Measurements from ENCODE around the gene ADCY7. TPM values are rescaled to one million over a fixed set of nuclear protein-coding genes. Genes with fewer than 3 reads are reported as not detected.

Gene ADCY7
- total and polyA plus RNA-seq, 2 donors from 2014 or later: 0.86 to 40.5 TPM

GRCh38 chr16:50297301-50298074 lies 31.1 kb downstream of the ADCY7 start:
- no peaks in the 10 kb centered on the region for H3K27me3 ChIP-seq (ENCODE audit: control insufficient read depth, insufficient read depth, low read length)
- no peak for TF ChIP-seq CTCF (IDR thresholded peaks at IDR 0.05; ENCODE audit: borderline replicate concordance, extremely low read depth, insufficient read depth)
- intact Hi-C loops (cut with DNase I): no loop called here
- H3K9me3 ChIP-seq (ENCODE audit: control insufficient read depth in 2 of 3, insufficient read depth in 1 of 3, low read length in 3 of 3): no peaks in the 10 kb centered on the region
- H3K9ac ChIP-seq (ENCODE audit: low read length in 3 of 3): no peak overlapping the region
- FAIRE-seq (no peak), DNase-seq (peak in 2 of 5 donors; percentile 49 to 70)
- no peak overlapping the region for H3K4me3 ChIP-seq (ENCODE audit: low read length in 3 of 3)
- no peak overlapping the region for H3K27ac ChIP-seq (ENCODE audit: low read depth in 2 of 2, low read length in 2 of 2)
- no peaks in the 10 kb centered on the region for H3K36me3 ChIP-seq (ENCODE audit: control insufficient read depth in 2 of 3, insufficient read depth in 3 of 3, low read length in 3 of 3)
- H3K4me1 ChIP-seq (ENCODE audit: control insufficient read depth in 2 of 3, insufficient read depth in 2 of 3, low read depth in 1 of 3, low read length in 3 of 3): no peaks in the 10 kb centered on the region

- peak in 2 of 5 donors; percentile 24 to 31 for DNase-seq
- Histone ChIP-seq H3K27ac (ENCODE audit: low read depth in 2 of 2, low read length in 2 of 2) (no peak overlapping the region), H3K27me3 (ENCODE audit: control insufficient read depth, insufficient read depth, low read length) (no peaks in the 10 kb centered on the region), H3K36me3 (ENCODE audit: control insufficient read depth in 2 of 3, insufficient read depth in 3 of 3, low read length in 3 of 3) (no peaks in the 10 kb centered on the region), H3K4me1 (ENCODE audit: control insufficient read depth in 2 of 3, insufficient read depth in 2 of 3, low read depth in 1 of 3, low read length in 3 of 3) (no peaks in the 10 kb centered on the region), H3K9ac (ENCODE audit: low read length in 3 of 3) (no peak overlapping the region), H3K9me3 (ENCODE audit: control insufficient read depth in 2 of 3, insufficient read depth in 1 of 3, low read length in 3 of 3) (no peaks in the 10 kb centered on the region), H3K4me3 (ENCODE audit: low read length in 3 of 3) (no peak overlapping the region)
- intact Hi-C loops (cut with DNase I): no loop called here
- FAIRE-seq: no peak
- no peak for TF ChIP-seq CTCF (IDR thresholded peaks at IDR 0.05; ENCODE audit: borderline replicate concordance, extremely low read depth, insufficient read depth)
These were observed 31.7 kb downstream of the ADCY7 start for GRCh38 chr16:50298075-50298460.

- Histone ChIP-seq H3K9me3 (ENCODE audit: control insufficient read depth in 2 of 3, insufficient read depth in 1 of 3, low read length in 3 of 3) (no peaks in the 10 kb centered on the region), H3K4me3 (ENCODE audit: low read length in 3 of 3) (no peak overlapping the region), H3K27me3 (ENCODE audit: control insufficient read depth, insufficient read depth, low read length) (no peaks in the 10 kb centered on the region), H3K36me3 (ENCODE audit: control insufficient read depth in 2 of 3, insufficient read depth in 3 of 3, low read length in 3 of 3) (no peaks in the 10 kb centered on the region), H3K9ac (ENCODE audit: low read length in 3 of 3) (no peak overlapping the region), H3K27ac (ENCODE audit: low read depth in 2 of 2, low read length in 2 of 2) (no peak overlapping the region), H3K4me1 (ENCODE audit: control insufficient read depth in 2 of 3, insufficient read depth in 2 of 3, low read depth in 1 of 3, low read length in 3 of 3) (no peaks in the 10 kb centered on the region)
- DNase-seq (peak in 2 of 5 donors; percentile 31 to 60), FAIRE-seq (no peak)
- TF ChIP-seq CTCF (IDR thresholded peaks at IDR 0.05; ENCODE audit: borderline replicate concordance, extremely low read depth, insufficient read depth): no peak
- intact Hi-C loops (cut with DNase I): no loop called here
These were observed 32.5 kb downstream of the ADCY7 start for GRCh38 chr16:50298591-50299507.

Data from kidney (tissue), 14 donors.